Measurements from ENCODE around the gene MTRFR.
"Not testable (repeated sequence)": the region's sequence is repeated elsewhere in the genome, so short reads cannot be mapped to it uniquely, and the experiment has no call there.

The MTRFR gene

DNA sequence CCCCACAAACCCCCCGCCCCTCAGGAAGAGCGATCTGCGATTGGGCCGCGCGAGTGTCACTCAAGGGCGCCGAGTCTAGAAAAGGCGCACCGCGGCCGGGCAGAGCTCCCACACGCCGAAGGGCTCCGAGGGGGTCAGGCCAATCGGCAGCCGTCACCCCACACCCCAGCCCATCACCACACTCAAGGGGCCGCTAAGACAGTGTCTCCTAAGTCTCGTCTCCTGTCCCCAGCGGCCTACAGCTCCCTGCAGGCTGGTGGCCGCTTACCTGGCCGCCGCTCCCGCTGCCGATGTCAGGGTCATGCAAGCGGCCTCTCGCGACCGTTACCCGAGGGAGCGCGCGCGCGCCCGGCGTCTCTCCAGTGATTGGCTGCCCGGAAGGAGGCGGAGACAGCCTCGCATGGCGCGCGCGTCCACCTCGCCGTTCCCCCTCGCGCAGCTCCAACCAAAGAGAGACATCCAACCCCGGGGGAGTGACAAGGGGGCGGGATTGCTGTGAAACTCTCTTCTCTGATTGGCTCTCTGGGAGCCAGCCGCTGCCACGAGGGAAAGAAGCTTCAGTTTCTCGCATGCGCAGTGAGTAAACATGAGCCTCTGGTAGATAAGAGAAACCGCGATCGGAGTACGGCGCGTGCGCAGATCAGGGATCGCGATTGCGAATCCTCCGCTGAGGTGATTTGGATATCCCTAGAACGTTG, at the start of gene MTRFR, which contains the start of gene MPHOSPH9:
TSS of gene MTRFR (plus strand) at position 630 of the 698 bp plus-strand sequence. CDS start 20,239 bp downstream, outside the sequence.
TSS of gene MPHOSPH9 (minus strand) at position 335 of the 698 bp plus-strand sequence. CDS start 2,777 bp downstream, outside the sequence.
- peak; percentile 89 to 99 (median 96) for DNase-seq (ENCODE audit: low read depth in 3 of 3, low spot score in 1 of 3)

DNA sequence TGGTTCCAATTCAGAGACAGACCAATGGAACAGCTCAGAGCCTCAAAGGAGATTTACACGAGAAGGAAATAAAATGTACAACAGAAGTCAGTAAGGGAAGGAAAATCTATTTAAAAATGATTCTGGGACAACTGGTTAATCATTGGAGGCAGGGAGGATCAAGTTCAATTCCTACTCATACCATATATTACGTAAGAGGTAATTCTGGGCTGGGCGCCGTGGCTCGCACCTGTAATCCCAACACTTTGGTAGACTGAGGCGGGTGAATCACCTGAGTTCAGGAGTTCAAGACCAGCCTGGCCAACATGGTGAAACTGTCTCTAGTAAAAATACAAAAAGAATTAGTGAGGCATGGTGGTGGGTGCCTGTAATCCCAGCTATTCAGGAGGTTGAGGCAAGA, 45.6 kb upstream of the MTRFR start:
- no peak for DNase-seq (ENCODE audit: low read depth in 3 of 3, low spot score in 1 of 3)

DNA sequence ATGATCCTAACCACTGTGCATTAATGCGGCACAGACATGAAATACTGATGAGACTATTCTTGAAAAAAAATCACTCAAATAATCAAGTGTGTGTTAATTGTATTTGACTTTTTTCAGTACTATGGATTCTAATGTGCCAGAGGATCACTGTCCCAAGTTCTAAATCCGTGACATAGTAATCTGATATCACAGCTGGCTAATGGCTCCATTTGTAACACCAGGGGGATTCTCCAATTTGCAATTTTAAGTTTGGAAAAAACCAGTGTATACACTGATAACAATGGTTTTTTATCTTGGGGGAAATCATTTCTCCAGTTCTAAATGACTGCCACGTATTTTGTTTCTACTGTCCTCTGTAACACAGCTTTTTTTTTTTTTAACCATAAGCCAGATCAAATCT, 33.3 kb upstream of the MTRFR start:
- DNase-seq (ENCODE audit: low read depth in 3 of 3, low spot score in 1 of 3), result no peak

DNA sequence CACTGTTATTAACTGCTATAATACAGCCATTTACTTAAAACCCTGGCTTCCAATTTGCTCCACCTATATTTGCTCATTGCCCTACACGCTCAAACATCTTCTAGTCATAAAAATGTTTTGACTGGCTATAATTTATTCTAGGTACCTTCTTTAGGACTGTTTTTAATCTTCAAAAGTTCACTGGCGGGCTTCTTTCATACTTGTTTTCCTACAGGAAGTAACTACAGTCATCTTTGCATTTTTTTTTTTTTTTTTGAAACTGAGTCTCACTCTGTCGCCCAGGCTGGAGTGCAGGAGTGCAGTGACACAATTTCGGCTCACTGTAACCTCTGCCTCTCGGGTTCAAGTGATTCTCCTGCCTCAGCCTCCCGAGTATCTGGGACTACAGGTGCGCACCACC, 32.8 kb upstream of the MTRFR start:
- no peak for DNase-seq (ENCODE audit: low read depth in 3 of 3, low spot score in 1 of 3)

DNA sequence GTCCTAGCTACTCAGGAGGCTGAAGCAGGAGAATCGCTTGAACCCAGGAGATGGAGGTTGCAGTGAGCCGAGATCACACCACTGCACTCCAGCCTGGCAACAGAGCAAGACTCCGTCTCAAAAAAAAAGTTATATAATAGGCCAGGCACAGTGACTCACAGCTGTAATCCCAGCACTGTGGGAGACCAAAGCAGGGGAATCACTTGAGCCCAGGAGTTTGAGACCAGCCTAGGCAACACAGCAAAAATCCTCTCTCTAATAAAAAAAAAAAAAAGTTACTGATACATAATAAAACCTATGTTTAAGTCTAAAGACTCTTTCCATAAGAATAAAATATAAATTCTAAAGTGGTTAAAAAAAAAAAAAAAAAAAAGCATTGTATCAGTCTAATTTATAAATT, 26.4 kb upstream of the MTRFR start:
- not testable (repeated sequence) for DNase-seq (ENCODE audit: low read depth in 3 of 3, low spot score in 1 of 3)

DNA sequence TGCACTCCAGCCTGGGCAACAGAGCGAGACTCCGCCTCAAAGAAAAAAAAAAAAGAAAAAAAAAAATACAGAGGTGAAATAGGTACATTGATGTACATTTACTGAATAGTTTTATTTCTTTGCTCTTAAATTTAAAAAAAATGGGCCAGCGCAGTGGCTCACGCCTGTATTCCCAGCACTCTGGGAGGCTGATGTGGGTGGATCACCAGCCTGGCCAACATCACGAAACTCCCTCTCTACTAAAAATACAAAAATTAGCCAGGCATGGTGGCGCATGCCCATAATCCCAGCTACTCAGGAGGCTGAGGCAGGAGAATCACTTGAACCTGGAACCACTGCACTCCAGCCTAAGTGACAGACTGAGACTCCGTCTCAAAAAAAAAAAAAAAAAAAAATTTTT, 25.4 kb upstream of the MTRFR start:
- not testable (repeated sequence) for DNase-seq (ENCODE audit: low read depth in 3 of 3, low spot score in 1 of 3)

DNA sequence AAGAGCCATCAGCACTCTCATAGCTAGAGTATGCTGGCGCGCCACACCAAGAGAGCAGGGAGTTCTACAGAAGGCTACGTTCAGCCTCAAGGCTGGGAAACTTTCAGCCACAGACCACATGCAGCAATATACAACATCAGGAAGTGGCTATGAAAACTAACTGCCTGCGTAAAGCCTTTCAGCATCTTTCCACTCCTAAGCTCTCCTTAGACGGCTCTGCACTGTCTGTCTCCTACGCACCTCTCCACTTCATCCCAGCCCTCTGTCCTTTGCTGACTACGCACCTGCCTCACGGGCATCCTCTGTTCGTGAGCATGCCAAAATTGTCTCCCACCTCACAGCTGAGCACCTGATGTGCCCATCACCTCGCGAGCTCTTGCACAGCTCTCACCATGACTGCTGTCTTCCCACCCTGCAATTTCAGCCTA, 10.0 kb upstream of the MTRFR start:
- DNase-seq (ENCODE audit: low read depth in 3 of 3, low spot score in 1 of 3), result peak in 2 of 3 donors; percentile 11 to 28

DNA sequence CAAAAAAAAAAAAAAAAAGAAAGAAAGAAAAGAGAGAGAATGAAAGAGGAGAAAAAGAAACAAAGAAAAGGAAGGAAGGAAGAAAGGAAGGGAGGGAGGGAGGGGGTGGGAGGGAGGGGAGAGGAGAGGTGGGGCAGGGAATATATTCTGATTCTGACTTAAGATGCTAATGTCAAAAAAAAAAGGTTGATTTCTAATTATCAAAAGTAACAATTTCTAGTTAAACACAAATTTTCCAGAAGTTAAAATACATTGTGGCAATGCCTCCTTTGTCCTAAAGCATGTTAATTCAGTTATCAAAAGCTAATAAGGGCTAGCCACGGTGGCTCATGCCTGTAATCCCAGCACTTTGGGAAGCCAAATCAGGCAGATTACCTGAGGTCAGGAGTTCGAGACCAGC, 7.8 kb upstream of the MTRFR start:
- DNase-seq (ENCODE audit: low read depth in 3 of 3, low spot score in 1 of 3), result no peak

DNA sequence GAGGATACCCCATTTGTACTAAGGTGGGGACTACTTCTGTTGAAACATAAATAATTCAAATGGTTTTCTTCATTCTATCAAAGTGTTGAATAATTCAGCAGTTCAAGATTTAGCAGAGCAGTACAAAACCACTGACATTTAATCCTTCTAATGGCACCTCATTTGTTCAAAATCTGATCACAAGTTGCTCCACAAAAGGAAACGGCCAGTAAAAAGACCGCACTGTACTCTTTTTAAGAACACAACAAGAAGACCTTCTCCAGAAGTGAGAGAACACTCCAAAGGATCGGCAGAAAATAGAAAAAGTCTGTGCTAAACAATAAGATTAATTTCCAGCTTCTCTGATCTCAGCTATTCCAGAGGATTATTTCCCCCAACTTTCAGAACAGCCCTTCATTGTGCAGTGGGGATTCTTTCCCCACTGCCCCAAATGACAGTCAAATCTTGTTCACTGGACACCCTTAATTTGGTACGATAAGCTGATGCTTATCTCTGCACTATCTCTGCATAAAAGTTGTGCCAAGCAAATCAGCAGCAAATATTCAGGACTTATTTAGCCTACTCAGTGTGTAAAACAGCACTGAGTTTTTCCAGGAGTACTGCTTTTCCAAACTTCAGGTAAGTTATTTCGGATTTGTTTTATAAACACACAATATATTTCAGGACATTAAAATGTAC, 5.5 kb upstream of the MTRFR start:
- DNase-seq (ENCODE audit: low read depth in 3 of 3, low spot score in 1 of 3), result no peak

DNA sequence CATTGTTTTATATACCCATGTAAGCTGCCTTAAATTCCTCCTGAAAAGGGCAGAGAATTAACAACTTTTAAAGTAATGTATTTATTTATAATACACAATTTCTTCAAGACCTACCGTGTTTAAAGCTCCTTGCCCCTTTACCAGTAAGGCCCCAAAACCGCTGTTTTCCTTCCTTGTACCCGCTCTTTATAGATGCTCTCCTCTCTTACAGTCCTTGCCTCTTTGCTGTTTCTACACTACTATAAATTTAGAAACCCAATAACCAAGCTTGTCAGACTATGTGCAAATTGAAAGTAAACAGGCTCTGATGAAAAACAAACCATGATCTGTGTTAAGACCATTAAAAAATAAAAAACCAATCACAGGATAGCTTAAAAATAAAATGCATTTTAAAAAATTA, 4.2 kb upstream of the MTRFR start:
- no peak for DNase-seq (ENCODE audit: low read depth in 3 of 3, low spot score in 1 of 3)

DNA sequence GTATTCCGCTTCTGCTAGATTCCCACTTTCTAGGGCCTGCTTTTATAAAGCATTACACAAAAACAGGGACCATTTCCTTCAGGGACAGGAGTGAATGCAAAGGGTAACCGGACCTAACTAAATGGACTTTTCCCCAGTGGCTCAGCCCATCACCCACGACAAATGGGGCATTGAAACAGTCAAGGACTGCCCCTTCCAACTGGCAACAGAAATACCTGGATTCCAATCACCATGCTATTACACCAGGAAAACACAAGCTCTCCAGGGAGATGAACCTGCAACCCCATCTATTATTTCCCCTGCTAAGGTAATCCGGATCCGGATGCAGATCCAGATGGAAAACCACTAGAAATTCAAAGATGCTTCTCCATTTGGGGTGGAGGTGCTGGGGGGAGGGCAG, 1.3 kb upstream of the MTRFR start:
- DNase-seq (ENCODE audit: low read depth in 3 of 3, low spot score in 1 of 3), result no peak

DNA sequence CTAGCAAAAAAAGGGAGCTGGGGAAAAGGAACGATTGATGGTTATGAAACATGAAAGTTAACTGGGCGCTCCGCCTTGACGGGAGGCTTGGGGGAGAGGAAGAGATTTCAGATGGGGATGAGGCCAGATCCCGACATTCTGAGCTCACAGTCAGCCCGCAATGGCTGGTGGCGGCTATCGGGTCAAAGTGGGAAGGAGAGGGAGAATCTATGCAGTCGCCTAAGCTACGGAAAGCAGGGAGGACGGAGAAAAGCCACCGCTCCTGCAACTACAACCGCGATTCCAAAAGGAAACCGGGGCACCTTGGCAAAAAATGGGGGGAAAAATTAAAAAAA, 797 bp upstream of the MTRFR start:
- no peak for DNase-seq (ENCODE audit: low read depth in 3 of 3, low spot score in 1 of 3)

DNA sequence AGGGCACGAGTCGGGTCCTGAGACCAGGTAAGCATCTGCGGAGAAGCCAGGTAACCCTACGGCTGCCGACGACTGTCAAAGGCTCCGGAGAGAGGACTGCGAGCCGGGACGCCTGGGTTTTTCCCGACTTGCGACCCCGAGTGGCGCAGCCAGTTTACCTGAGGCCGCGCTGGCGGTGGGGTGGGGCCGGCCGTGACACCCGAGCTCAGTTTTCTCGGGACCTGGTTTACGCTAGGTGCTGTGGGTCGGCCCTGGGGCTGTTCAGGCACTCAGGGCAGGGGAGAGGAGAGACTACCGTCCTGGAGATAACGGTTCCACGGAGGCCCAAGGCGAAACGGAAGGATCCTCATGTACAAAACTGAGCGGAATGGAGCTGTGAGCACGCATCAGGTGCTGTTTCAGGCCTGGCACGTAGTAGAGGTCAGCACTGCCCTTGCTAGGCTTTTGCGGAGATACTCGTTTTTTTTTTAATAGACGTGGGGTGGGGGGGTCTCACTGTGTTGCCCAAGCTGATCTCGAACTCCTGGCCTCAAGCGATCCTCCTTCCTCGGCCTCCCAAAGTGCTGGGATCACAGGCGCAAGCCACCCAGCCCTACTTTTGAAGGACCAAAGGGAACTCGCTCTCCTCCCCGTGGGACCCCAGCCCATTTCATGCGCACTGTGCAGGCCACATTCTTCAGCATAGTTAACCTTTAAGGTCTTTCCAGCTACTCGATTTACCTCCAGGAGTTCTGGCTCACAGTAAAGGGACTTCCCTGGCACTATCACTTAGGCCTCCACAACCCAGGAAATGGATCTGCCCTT, 471 bp downstream of the MTRFR start:
- DNase-seq (ENCODE audit: low read depth in 3 of 3, low spot score in 1 of 3), result no peak

DNA sequence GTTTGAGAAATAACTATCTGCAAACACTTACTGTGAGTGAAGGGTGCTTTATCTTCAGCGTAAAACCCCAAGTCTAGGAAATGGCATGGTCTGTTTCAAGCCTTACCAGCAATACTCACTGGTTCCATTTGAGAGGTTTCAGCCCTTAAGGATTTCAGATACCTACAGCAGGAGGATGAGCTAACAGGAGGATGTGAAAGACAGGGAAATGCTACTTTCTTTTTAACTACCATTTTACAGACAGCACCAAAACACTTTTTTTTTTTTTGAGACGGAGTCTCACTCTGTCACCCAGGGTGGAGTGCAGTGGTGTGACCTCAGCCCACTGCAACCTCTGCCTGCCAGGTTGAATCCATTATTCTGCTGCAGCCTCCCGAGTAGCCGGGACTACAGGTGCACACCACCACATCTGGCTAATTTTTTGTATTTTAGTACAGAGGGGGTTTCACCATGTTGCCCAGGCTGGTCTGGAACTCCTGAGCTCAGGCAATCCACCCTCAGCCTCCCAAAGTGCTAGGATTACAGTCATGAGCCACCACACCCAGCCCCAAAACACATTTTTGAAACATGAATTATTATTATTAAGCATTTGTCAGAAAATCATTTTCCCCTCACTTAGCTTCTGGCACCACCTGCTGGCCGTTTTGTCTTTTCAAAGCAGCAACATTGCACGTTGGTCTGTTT, 4.6 kb downstream of the MTRFR start:
- DNase-seq (ENCODE audit: low read depth in 3 of 3, low spot score in 1 of 3), result peak; percentile 25 to 57 (median 45)

DNA sequence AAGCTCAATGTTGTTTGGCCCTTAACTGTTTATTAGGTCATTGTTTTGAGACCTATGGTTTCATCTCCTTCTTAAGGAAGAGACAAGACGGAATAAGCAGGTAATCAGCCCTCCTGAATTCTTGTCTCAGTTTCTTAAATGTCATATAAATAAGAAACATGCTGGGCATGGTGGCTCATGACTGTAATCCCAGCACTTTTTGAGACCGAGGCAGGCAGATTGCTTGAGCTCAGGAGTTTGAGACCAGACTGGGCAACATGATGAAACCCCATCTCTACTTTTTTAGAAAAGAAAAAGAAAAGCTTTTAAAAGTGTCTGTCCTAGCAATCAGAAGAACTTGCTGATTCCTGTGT, 5.1 kb downstream of the MTRFR start:
- DNase-seq (ENCODE audit: low read depth in 3 of 3, low spot score in 1 of 3), result no peak

DNA sequence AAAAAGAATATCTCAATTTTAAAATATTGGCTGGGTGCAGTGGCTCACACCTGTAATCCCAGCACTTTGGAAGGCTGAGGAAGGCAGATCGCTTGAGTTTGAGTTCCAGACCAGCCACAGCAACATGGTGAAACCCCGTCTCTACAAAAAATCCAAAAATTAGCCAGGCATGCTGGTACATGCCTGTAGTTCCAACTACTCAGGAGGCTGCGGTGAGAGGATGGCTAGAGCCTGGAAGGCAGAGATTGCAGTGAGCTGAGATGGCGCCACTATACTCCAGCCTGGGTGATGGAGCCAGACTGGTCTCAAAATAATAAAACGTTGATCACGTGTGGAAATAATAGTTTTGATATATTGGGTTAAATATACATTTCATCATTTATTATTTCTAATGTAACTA, 5.7 kb downstream of the MTRFR start:
- DNase-seq (ENCODE audit: low read depth in 3 of 3, low spot score in 1 of 3), result no peak

DNA sequence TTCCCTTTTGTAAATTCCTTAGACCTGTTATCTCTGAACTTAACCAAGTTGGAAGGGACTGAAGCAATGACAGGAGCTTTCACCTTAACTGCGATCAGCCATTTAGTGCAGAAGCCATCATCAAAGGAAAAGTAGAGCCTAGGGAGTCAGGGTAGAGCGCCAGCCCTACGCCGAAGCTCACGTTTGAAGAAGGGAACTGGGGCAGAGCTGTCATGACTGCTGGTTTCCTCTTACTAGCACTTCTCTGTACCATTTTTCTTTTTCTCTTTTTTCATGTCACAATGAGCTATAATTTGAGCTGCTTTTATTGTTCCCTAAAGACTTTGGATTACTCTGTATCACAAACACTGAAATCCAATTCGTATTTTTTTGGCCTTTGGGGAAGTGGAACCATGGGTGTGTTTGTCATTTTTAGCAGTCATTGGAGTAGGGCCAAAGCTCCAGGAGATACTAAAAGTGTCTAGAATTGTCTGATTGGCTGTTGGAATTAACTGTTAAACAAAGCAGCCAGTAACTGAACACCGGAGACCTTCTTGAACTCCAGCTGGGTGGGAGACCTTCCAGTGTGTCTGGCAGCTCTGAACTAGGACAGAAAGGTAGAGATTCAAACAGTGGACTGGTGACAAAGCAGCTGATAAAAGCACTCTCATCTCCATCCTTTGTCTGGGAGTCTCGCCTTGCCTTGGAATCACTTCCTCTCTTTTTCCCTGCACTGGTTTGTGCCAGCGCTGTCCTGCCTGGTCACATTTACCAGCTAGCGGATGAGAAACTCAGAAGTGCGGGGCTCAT, 9.1 kb downstream of the MTRFR start:
- no peak for DNase-seq (ENCODE audit: low read depth in 3 of 3, low spot score in 1 of 3)

DNA sequence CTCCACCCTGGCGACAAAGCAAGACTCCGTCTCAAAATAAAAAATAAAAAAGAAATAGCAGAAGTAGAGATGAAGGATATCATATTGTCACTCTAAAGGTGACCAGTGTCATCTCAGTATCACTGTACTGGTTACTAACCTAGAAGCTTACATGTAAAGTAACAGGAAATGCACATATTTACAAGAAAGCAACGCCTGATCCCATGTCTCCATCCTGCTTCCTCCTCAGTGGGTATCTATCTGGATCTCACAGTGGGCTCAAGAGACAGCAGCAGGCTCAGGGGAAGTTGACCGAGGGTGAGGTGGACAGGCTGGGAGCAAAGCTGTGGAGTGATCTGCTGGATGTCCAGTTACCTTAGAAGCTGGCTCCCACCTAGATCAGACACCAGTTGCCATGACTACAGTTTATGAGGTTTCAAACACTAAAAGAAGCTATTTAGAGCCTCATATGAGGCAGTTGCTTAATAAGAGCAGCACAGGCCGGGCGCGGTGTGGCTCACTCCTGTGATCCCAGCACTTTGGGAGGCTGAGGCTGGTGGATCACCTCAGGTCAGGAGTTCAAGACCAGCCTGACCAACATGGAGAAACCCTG, 10.5 kb downstream of the MTRFR start:
- no peak for DNase-seq (ENCODE audit: low read depth in 3 of 3, low spot score in 1 of 3)

DNA sequence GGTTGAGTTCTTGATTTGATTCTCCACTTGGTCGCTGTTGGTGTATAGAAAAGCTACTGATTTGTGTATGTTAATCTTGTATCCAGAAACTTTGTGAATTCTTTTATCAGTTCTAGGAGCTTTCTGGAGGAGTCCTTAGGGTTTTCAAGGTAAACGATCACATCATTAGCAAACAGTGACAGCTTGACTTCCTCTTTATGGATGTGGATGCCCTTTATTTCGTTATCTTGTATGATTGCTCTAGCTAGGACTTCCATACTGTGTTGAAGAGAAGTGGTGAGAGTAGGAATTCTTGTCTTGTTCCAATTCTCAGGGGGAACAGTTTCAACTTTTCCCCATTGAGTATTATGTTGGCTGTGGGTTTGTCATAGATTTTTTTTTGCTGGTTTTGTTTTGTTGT, 12.4 kb downstream of the MTRFR start:
- DNase-seq (ENCODE audit: low read depth in 3 of 3, low spot score in 1 of 3), result no peak

DNA sequence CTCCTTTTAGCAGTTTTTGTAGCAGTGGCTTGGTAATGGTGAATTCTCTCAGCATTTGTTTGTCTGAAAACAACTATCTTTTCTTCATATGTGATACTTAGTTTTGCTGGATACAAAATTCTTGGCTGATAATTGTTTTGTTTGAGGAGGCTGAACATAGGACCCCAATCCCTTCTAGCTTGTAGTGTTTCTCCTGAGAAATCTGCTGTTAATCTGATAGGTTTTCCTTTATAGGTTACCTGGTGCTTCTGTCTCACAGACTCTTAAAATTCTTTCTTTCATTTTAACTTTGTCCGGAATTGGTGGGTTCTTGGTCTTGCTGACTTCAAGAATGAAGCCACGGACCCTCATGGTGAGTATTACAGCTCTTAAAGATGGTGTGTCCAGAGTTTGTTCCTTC, 14.9 kb downstream of the MTRFR start:
- DNase-seq (ENCODE audit: low read depth in 3 of 3, low spot score in 1 of 3), result not testable (repeated sequence)

Data from stimulated activated CD4-positive, alpha-beta T cell treated with anti-CD3 and anti-CD28 coated beads, TNF-alpha, amount 100 ng/mL, for 1 hour (primary cell).